ENCODE results near the gene EPB41L4A. TPM values are rescaled to one million over a fixed set of nuclear protein-coding genes. Genes with fewer than 3 reads are reported as not detected.

EPB41L4A gene
- polyA plus RNA-seq, 1 donor (not counting 4 experiments of a cell fraction or from before 2014, with no cell fraction given) = 3.5 TPM

DNA sequence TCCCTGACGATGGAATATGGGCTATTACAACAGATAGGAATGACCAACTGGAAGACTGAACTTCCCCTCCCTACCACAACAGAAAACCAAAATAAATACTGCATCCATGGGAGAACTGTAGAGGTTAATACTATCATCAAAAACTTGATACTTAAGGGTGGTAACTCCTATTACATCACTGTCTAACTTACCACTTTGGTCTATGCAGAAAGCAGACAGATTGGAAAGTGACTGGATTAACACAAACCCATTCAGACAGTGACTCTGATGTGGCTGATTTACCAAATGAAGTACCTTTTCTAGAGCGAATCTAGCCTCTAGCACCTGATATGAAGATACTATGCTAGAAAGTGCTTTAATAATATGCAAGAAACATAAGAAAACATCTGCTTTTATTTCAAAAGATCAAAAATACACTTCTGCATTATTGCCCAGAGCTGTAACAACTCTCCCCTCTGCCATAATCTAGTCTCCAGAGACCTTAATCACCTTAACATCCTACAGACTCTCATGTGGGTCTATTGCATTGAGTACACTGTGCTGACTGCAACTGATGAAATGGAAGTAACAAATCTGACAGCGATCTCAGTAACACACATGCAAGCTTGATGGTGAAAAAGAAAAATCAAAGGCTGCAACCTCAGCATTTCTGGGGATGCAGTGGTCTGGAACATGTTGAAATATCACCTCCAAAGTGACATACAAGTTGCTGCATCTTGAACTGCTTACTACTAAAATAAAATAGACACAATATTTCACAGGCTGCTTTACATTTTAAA, 62.7 kb downstream of the EPB41L4A start:
- DNase-seq (ENCODE audit: low read depth, low spot score) (no peak), FAIRE-seq (no peak)
- Histone ChIP-seq H3K9me3 (ENCODE audit: control insufficient read depth, low read depth, low read length) (no peaks in the 10 kb centered on the region), H3K27ac (ENCODE audit: control insufficient read depth, insufficient read depth, low read length) (no peak overlapping the region), H3K36me3 (ENCODE audit: control insufficient read depth in 2 of 2, extremely low read depth in 1 of 2, insufficient read depth in 2 of 2, low read length in 2 of 2) (no peaks in the 10 kb centered on the region), H3K27me3 (ENCODE audit: control insufficient read depth, extremely low read depth, insufficient read depth, low read length) (no peaks in the 10 kb centered on the region), H4K20me1 (ENCODE audit: control insufficient read depth, extremely low read depth, insufficient read depth, low read length) (no peaks in the 10 kb centered on the region), H3K9me1 (ENCODE audit: control insufficient read depth, extremely low read depth, insufficient read depth, low read length) (no peaks in the 10 kb centered on the region), H3K9ac (ENCODE audit: control insufficient read depth, extremely low read depth, insufficient read depth, low read length) (no peak overlapping the region), H3K4me2 (ENCODE audit: control insufficient read depth, extremely low read depth, insufficient read depth, low read depth, low read length) (no peak overlapping the region), H2AFZ (ENCODE audit: control insufficient read depth, low read length) (no peak overlapping the region), H3K79me2 (ENCODE audit: control insufficient read depth, insufficient read depth, low read length) (no peaks in the 10 kb centered on the region), H3K4me1 (ENCODE audit: control insufficient read depth, extremely low read depth, insufficient read depth, low read length) (no peaks in the 10 kb centered on the region), H3K4me3 (ENCODE audit: control insufficient read depth in 2 of 3, extremely low read depth in 1 of 3, insufficient read depth in 2 of 3, low read depth in 1 of 3, low read length in 3 of 3) (no peak overlapping the region)
- TF ChIP-seq CTCF (optimal IDR thresholded peaks at IDR 0.05 in 1 of 3, IDR thresholded peaks at IDR 0.05 in 1 of 3, conservative IDR thresholded peaks at IDR 0.05 in 1 of 3; ENCODE audit: extremely low read depth in 1 of 3, insufficient read depth in 2 of 3, low read length in 3 of 3) = no peak
- TF ChIP-seq EZH2 (IDR thresholded peaks at IDR 0.05; ENCODE audit: low read length) = no peak
- dilution Hi-C loops (cut with MboI; ENCODE audit: extremely low pct_ligation_motif_present, low sequenced_read_pairs) = no loop called here

GRCh38 chr5:112355058-112355685, 63.9 kb downstream of the EPB41L4A start:
- H4K20me1 ChIP-seq (ENCODE audit: control insufficient read depth, extremely low read depth, insufficient read depth, low read length) = no peaks in the 10 kb centered on the region
- H3K4me1 ChIP-seq (ENCODE audit: control insufficient read depth, extremely low read depth, insufficient read depth, low read length) = no peaks in the 10 kb centered on the region
- no peak overlapping the region for H3K4me2 ChIP-seq (ENCODE audit: control insufficient read depth, extremely low read depth, insufficient read depth, low read depth, low read length)
- no peaks in the 10 kb centered on the region for H3K36me3 ChIP-seq (ENCODE audit: control insufficient read depth in 2 of 2, extremely low read depth in 1 of 2, insufficient read depth in 2 of 2, low read length in 2 of 2)
- FAIRE-seq (no peak), DNase-seq (ENCODE audit: low read depth, low spot score) (no peak)
- dilution Hi-C loops (cut with MboI; ENCODE audit: extremely low pct_ligation_motif_present, low sequenced_read_pairs) = no loop called here
- no peaks in the 10 kb centered on the region for H3K79me2 ChIP-seq (ENCODE audit: control insufficient read depth, insufficient read depth, low read length)
- no peaks in the 10 kb centered on the region for H3K9me1 ChIP-seq (ENCODE audit: control insufficient read depth, extremely low read depth, insufficient read depth, low read length)
- no peaks in the 10 kb centered on the region for H3K9me3 ChIP-seq (ENCODE audit: control insufficient read depth, low read depth, low read length)
- TF ChIP-seq CTCF (optimal IDR thresholded peaks at IDR 0.05 in 1 of 3, IDR thresholded peaks at IDR 0.05 in 1 of 3, conservative IDR thresholded peaks at IDR 0.05 in 1 of 3; ENCODE audit: extremely low read depth in 1 of 3, insufficient read depth in 2 of 3, low read length in 3 of 3) (no peak), EZH2 (IDR thresholded peaks at IDR 0.05; ENCODE audit: low read length) (no peak)
- H3K27me3 ChIP-seq (ENCODE audit: control insufficient read depth, extremely low read depth, insufficient read depth, low read length) = no peaks in the 10 kb centered on the region
- no peak overlapping the region for H2AFZ ChIP-seq (ENCODE audit: control insufficient read depth, low read length)
- no peak overlapping the region for H3K9ac ChIP-seq (ENCODE audit: control insufficient read depth, extremely low read depth, insufficient read depth, low read length)
- H3K27ac ChIP-seq (ENCODE audit: control insufficient read depth, insufficient read depth, low read length) = no peak overlapping the region
- H3K4me3 ChIP-seq (ENCODE audit: control insufficient read depth in 2 of 3, extremely low read depth in 1 of 3, insufficient read depth in 2 of 3, low read depth in 1 of 3, low read length in 3 of 3) = no peak overlapping the region

All from keratinocyte (primary cell).